IMR-90 (cell line): ENCODE measurements around the gene ATP10A. TPM values are rescaled to one million over a fixed set of nuclear protein-coding genes. Genes with fewer than 3 reads are reported as not detected.

Source experiments
- ATAC-seq: fragments of 200-7000 bp; cut with Tn5 transposase; 2 replicates; pipeline ENCODE4 v1.9.1; 2020; ENCODE audit warnings: low read depth, mild to moderate bottlenecking, moderate library complexity
- BruUV-seq: library from RNA; stranded (reverse); fragments of 400-500 nt; replicated peaks from 2 replicates; lab custom pipeline; 2021; lab: Mats Ljungman, UMichigan
- CTCF ChIA-PET: fragments of 300-600 bp; formaldehyde crosslinking; extraction: SDS; loops from one replicate; lab custom pipeline; 2021; ENCODE audit warnings: antibody characterized with exemption; lab: Yijun Ruan, JAX
- POLR2A ChIA-PET: fragments of 300-600 bp; sonication (Branson Sonifier 250); formaldehyde crosslinking; loops from one replicate; lab custom pipeline; 2022; ENCODE audit warnings: antibody characterized with exemption; ENCODE audit not compliant: unreplicated experiment; lab: Charles Lee
- DNase-seq: peaks from one replicate; pipeline ENCODE4 v3.0.0; 2013
- H2AFZ ChIP-seq: replicated peaks from 2 replicates; pipeline ENCODE3; 2013; ENCODE audit warnings: low read length, mild to moderate bottlenecking; ENCODE audit not compliant: poor library complexity
- H2AK5ac ChIP-seq: 2 replicates; pipeline ENCODE4 v1.6.1; 2013; ENCODE audit warnings: low read depth, low read length, inconsistent platforms
- H2AK9ac ChIP-seq: replicated peaks from 2 replicates; pipeline ENCODE3; 2013; ENCODE audit warnings: mild to moderate bottlenecking, low read depth, low read length, moderate library complexity; ENCODE audit not compliant: poor library complexity
- H2BK120ac ChIP-seq: 2 replicates; pipeline ENCODE4 v1.6.1; 2013; ENCODE audit warnings: low read depth, low read length, inconsistent platforms
- H2BK15ac ChIP-seq: 3 replicates; pipeline ENCODE4 v1.6.1; 2013; ENCODE audit warnings: low read depth, low read length, inconsistent platforms
- H2BK20ac ChIP-seq: 2 replicates; pipeline ENCODE4 v1.6.1; 2013; ENCODE audit warnings: low read depth, mild to moderate bottlenecking, inconsistent platforms, low read length, moderate library complexity
- H2BK5ac ChIP-seq: 2 replicates; pipeline ENCODE4 v1.6.1; 2013; ENCODE audit warnings: mild to moderate bottlenecking, low read depth, low read length, inconsistent platforms; ENCODE audit not compliant: poor library complexity, severe bottlenecking
- H3K14ac ChIP-seq: replicated peaks from 2 replicates; pipeline ENCODE4 v1.6.1; 2013; ENCODE audit warnings: low read depth, low read length, inconsistent platforms
- H3K18ac ChIP-seq: 2 replicates; pipeline ENCODE4 v1.6.1; 2013; ENCODE audit warnings: low read depth, low read length, control low read depth
- H3K23ac ChIP-seq: 2 replicates; pipeline ENCODE4 v1.6.1; 2013; ENCODE audit warnings: low read depth, low read length, inconsistent platforms
- H3K27ac ChIP-seq: 2 replicates; pipeline ENCODE4 v1.5.1; 2013; ENCODE audit warnings: mild to moderate bottlenecking, control low read depth, low read length; ENCODE audit not compliant: insufficient read depth
- H3K27me3 ChIP-seq: 2 replicates; pipeline ENCODE4 v1.6.1; 2013; ENCODE audit warnings: low read length; ENCODE audit not compliant: control insufficient read depth, insufficient read depth
- H3K36me3 ChIP-seq: 2 replicates; pipeline ENCODE4 v1.6.1; 2013; ENCODE audit warnings: low read length, mixed read lengths; ENCODE audit not compliant: control insufficient read depth, insufficient read depth
- H3K4ac ChIP-seq: 2 replicates; pipeline ENCODE4 v1.6.1; 2013; ENCODE audit warnings: low read depth, low read length, inconsistent platforms
- H3K4me1 ChIP-seq: 2 replicates; pipeline ENCODE4 v1.6.1; 2013; ENCODE audit warnings: low read length, mixed read lengths; ENCODE audit not compliant: control insufficient read depth, insufficient read depth
- H3K4me2 ChIP-seq: 2 replicates; pipeline ENCODE4 v1.6.1; 2013; ENCODE audit warnings: low read depth, mild to moderate bottlenecking, control low read depth, low read length, moderate library complexity
- H3K4me3 ChIP-seq: 2 replicates; pipeline ENCODE4 v1.5.1; 2013; ENCODE audit warnings: low read depth, mild to moderate bottlenecking, control low read depth, low read length, moderate library complexity; ENCODE audit not compliant: insufficient read depth
- H3K56ac ChIP-seq: 2 replicates; pipeline ENCODE4 v1.6.1; 2013; ENCODE audit warnings: low read length, inconsistent platforms; ENCODE audit not compliant: insufficient read depth; ENCODE audit errors: extremely low read depth
- H3K79me1 ChIP-seq, 2 experiments: 2 replicates each; pipeline ENCODE4 v1.6.1; 2013; ENCODE audit warnings: low read length in 2 of 2, inconsistent platforms in 1 of 2, low read depth in 1 of 2
- H3K9ac ChIP-seq: 2 replicates; pipeline ENCODE4 v1.6.1; 2013; ENCODE audit warnings: low read depth, low read length, control low read depth
- H3K9me1 ChIP-seq: 2 replicates; pipeline ENCODE4 v1.6.1; 2013; ENCODE audit warnings: low read length, inconsistent platforms; ENCODE audit not compliant: insufficient read depth
- H3K9me3 ChIP-seq: 2 replicates; pipeline ENCODE4 v1.6.1; 2013; ENCODE audit warnings: low read length; ENCODE audit not compliant: control insufficient read depth, insufficient read depth
- H4K20me1 ChIP-seq: 2 replicates; pipeline ENCODE4 v1.6.1; 2013; ENCODE audit warnings: low read length, inconsistent platforms; ENCODE audit not compliant: insufficient read depth
- H4K5ac ChIP-seq: 2 replicates; pipeline ENCODE4 v1.6.1; 2013; ENCODE audit warnings: mild to moderate bottlenecking, low read depth, low read length, control low read depth
- H4K8ac ChIP-seq, 2 experiments: 2 replicates each; pipeline ENCODE4 v1.6.1; 2013; ENCODE audit warnings: low read depth in 2 of 2, low read length in 2 of 2, control low read depth in 1 of 2, inconsistent platforms in 1 of 2
- H4K91ac ChIP-seq: 2 replicates; pipeline ENCODE4 v1.6.1; 2013; ENCODE audit warnings: low read depth, low read length, inconsistent platforms; ENCODE audit not compliant: insufficient read depth
- BHLHE40 ChIP-seq: fragments of 150-350 bp; IDR thresholded peaks from 2 replicates; pipeline ENCODE4 v1.6.1; 2016; ENCODE audit warnings: mild to moderate bottlenecking, low read depth, low read length
- CTCF ChIP-seq: conservative IDR thresholded peaks from 2 replicates; pipeline ENCODE4 v1.5.1; 2012; ENCODE audit warnings: mild to moderate bottlenecking, low read depth, low read length, improper control_type of control experiment
- MAZ ChIP-seq: IDR thresholded peaks from 2 replicates; pipeline ENCODE4 v1.6.1; 2012; ENCODE audit warnings: low read depth, mild to moderate bottlenecking, low read length, improper control_type of control experiment, moderate library complexity, borderline replicate concordance
- MXI1 ChIP-seq: IDR thresholded peaks from 2 replicates; pipeline ENCODE4 v1.6.1; 2012; ENCODE audit warnings: low read depth, mild to moderate bottlenecking, low read length, moderate library complexity, borderline replicate concordance
- POLR2A ChIP-seq: IDR thresholded peaks from 2 replicates; pipeline ENCODE4 v1.6.1; 2012; ENCODE audit warnings: mild to moderate bottlenecking, low read depth, low read length
- RAD21 ChIP-seq: IDR thresholded peaks from 2 replicates; pipeline ENCODE4 v1.6.1; 2012; ENCODE audit warnings: low read length, improper control_type of control experiment
- RCOR1 ChIP-seq: IDR thresholded peaks from 2 replicates; pipeline ENCODE4 v1.6.1; 2012; ENCODE audit warnings: mild to moderate bottlenecking, low read length, improper control_type of control experiment; ENCODE audit not compliant: insufficient replicate concordance
- SMC3 ChIP-seq: fragments of 150-350 bp; IDR thresholded peaks from 2 replicates; pipeline ENCODE4 v1.6.1; 2016; ENCODE audit warnings: low read depth, mild to moderate bottlenecking, antibody characterized with exemption, low read length, moderate library complexity
- USF2 ChIP-seq: fragments of 150-350 bp; IDR thresholded peaks from 2 replicates; pipeline ENCODE4 v1.6.1; 2017; ENCODE audit warnings: mild to moderate bottlenecking, antibody characterized with exemption, low read length, low read depth
- WGBS, 2 experiments: methylation state at CpG; one replicate each; pipeline versions ENCODE4 v1.1.5 to v1.1.7; 2013; ENCODE audit warnings: missing lambda C conversion rate in 2 of 2; ENCODE audit not compliant: insufficient read length in 1 of 2; ENCODE audit errors: extremely low coverage in 2 of 2; 5-methylcytosine and 5-hydroxymethylcytosine counted together
- dilution Hi-C: fragments of 300-500 bp; cut with HindIII; formaldehyde crosslinking; loops from one replicate; pipeline ENCODE4 v1.14.3; 2018; ENCODE audit warnings: low sequenced_read_pairs; ENCODE audit not compliant: unreplicated experiment
- in situ Hi-C: fragments of 300-500 bp; cut with MboI; formaldehyde crosslinking; loops from 3 replicates; pipeline ENCODE4 v1.14.3; 2019; ENCODE audit warnings: low sequenced_read_pairs, inconsistent platforms, mixed read lengths
- intact Hi-C: fragments of 100-400 bp; cut with micrococcal nuclease; formaldehyde crosslinking; loops from 2 replicates; pipeline ENCODE4 v1.10.0; 2022
- polyA plus RNA-seq, 3 experiments: library from polyadenylated mRNA; depleted of rRNA; stranded (reverse); fragments of >200 nt; gene quantifications; 2 replicates each; pipeline ENCODE4 v1.2.3, GENCODE V29; 2012; ENCODE audit warnings: low replicate concordance in 1 of 3
- total RNA-seq: library from RNA; depleted of rRNA; stranded (reverse); fragments of >200 nt; gene quantifications from 2 replicates; pipeline ENCODE4 v1.2.3, GENCODE V29; 2012

The ATP10A gene
- total and polyA plus RNA-seq, 2 of the 4 experiments (the other 2 are of a cell fraction) = 13.8 to 16.0 TPM

- H3K4me3 ChIP-seq = no peak overlapping the region
Observed at GRCh38 chr15:25848784-25849156, 14.4 kb downstream of the ATP10A start.

More at GRCh38 chr15:25848784-25849156, 14.4 kb downstream of the ATP10A start:
- Histone ChIP-seq H3K79me1 (peaks cover 22 to 79% of the 10 kb centered on the region in 2 experiments; a peak in 3 of 4 replicates), H3K18ac (no peak overlapping the region), H3K9me1 (peaks cover 38% of the 10 kb centered on the region), H3K4ac (peak overlapping the region; percentile 60), H4K91ac (peak overlapping the region; percentile 62), H2AK9ac (peak overlapping the region; percentile 7), H2BK120ac (peak overlapping the region; percentile 56; the same call in 1 of the 2 replicates), H3K9me3 (no peaks in the 10 kb centered on the region), H3K9ac (no peak overlapping the region), H2AK5ac (peak overlapping the region; percentile 37; the same call in 1 of the 2 replicates), H2BK5ac (peak overlapping the region; percentile 92), H3K56ac (no peak overlapping the region), H3K27ac (peak overlapping the region; percentile 51; the same call in 1 of the 2 replicates), H2BK15ac (0 out of 3 replicates have a peak overlapping the region, but pooled peaks have one; percentile 39), H3K4me1 (peaks cover 26% of the 10 kb centered on the region), H3K27me3 (no peaks in the 10 kb centered on the region), H3K14ac (peak overlapping the region; percentile 15), H2AFZ (peak overlapping the region; percentile 36), H4K20me1 (no peaks in the 10 kb centered on the region; the same call in 1 of the 2 replicates), H2BK20ac (peak overlapping the region; percentile 42; the same call in 1 of the 2 replicates), H3K4me2 (peak overlapping the region; percentile 73), H4K8ac (peak overlapping the region in 1 of 2 experiments; percentile 75; a peak in 3 of 4 replicates), H4K5ac (no peak overlapping the region), H3K23ac (peak overlapping the region; percentile 55; the same call in 1 of the 2 replicates), H3K36me3 (no peaks in the 10 kb centered on the region)
- ChIA-PET POLR2A (no interaction called here), CTCF (no interaction called here)
- ATAC-seq (no peak), DNase-seq (no peak)
- in situ Hi-C loops (no loop called here), intact Hi-C loops (no loop called here), dilution Hi-C loops (no loop called here)
- no peak for TF ChIP-seq MXI1
- no peak for TF ChIP-seq SMC3
- no peak for TF ChIP-seq CTCF
- no peak for TF ChIP-seq RAD21
- TF ChIP-seq MAZ = no peak
- no peak for TF ChIP-seq USF2
- no peak for TF ChIP-seq POLR2A
- TF ChIP-seq RCOR1 = no peak
- no peak for TF ChIP-seq BHLHE40
- 83% methylated on average over 1 of the region's 5 CpGs; no CpG with 5 or more reads in 1 of the 2 experiments for WGBS, 2 experiments
- no TSS peak for BruUV-seq
